HepG2 (cell line): Measurements from ENCODE around the gene POLR1E. TPM values are rescaled to one million over a fixed set of nuclear protein-coding genes. Genes with fewer than 3 reads are reported as not detected.

ENCODE experiments used
- ATAC-seq: fragments of 200-7000 bp; cut with Tn5 transposase; 3 replicates; pipeline ENCODE4 v1.9.1; 2020; ENCODE audit warnings: mild to moderate bottlenecking, moderate library complexity
- BruUV-seq: library from RNA; stranded (reverse); fragments of 400-500 nt; replicated peaks from 2 replicates; lab custom pipeline; 2021; lab: Mats Ljungman, UMichigan
- CTCF ChIA-PET: fragments of 300-600 bp; formaldehyde crosslinking; extraction: SDS; loops from one replicate; lab custom pipeline; 2021; ENCODE audit warnings: low total read pairs, inconsistent platforms, low intra/inter-chr PET ratio; lab: Yijun Ruan, JAX
- POLR2A ChIA-PET: fragments of 350-600 bp; sonication (Branson Sonifier 250); formaldehyde crosslinking; loops from one replicate; lab custom pipeline; 2020; ENCODE audit warnings: antibody characterized with exemption, inconsistent platforms; lab: Yijun Ruan, JAX
- DNase-seq: peaks from one replicate; pipeline ENCODE4 v3.0.0-alpha.2; 2015; ENCODE audit warnings: low spot score
- FAIRE-seq: peaks from 3 replicates; lab custom pipeline; 2011; peaks lifted over from hg19 to GRCh38; lab: Jason Lieb, UNC
- H2AFZ ChIP-seq: one replicate; pipeline ENCODE4 v1.6.1; 2011; ENCODE audit warnings: low read length, inconsistent platforms
- H3K27ac ChIP-seq: fragments of 300-600 bp; 3 replicates; pipeline ENCODE4 v1.8.0; 2011; ENCODE audit warnings: mixed run types, mild to moderate bottlenecking, mixed read lengths, low read length, inconsistent platforms; ENCODE audit not compliant: insufficient read depth; ENCODE audit errors: extremely low read length
- H3K27me3 ChIP-seq, 2 experiments: fragments of 200-600 bp in 1 of 2; 2 replicates in 1 of 2; 3 replicates in 1 of 2; pipeline versions ENCODE4 v1.6.0 to v1.8.0; 2011; ENCODE audit warnings: low read length in 2 of 2, mild to moderate bottlenecking in 2 of 2, moderate library complexity in 2 of 2, inconsistent platforms in 1 of 2; ENCODE audit not compliant: insufficient read depth in 2 of 2, control insufficient read depth in 1 of 2
- H3K36me3 ChIP-seq, 2 experiments: fragments of 200-600 bp in 1 of 2; replicated peaks in 1 of 2; 2 replicates in 1 of 2; 3 replicates in 1 of 2; pipeline versions ENCODE4 v1.5.1 to v1.8.0; 2011; ENCODE audit warnings: low read length in 2 of 2, inconsistent platforms in 1 of 2; ENCODE audit not compliant: insufficient read depth in 2 of 2, control insufficient read depth in 1 of 2
- H3K4me1 ChIP-seq: 2 replicates; pipeline ENCODE4 v1.5.1; 2012; ENCODE audit warnings: low read length, inconsistent platforms; ENCODE audit not compliant: insufficient read depth
- H3K4me2 ChIP-seq: 2 replicates; pipeline ENCODE4 v1.6.0; 2011; ENCODE audit warnings: low read depth, low read length, inconsistent platforms
- H3K4me3 ChIP-seq, 3 experiments: fragments of 200-600 bp in 1 of 3; sonication (generic), shearing (Covaris generic) in 1 of 3; replicated peaks in 1 of 3; 2 replicates each; pipeline ENCODE4 v1.5.1; 2011 to 2016; ENCODE audit warnings: low read length in 3 of 3, inconsistent platforms in 2 of 3, low read depth in 2 of 3, mild to moderate bottlenecking in 2 of 3, control low read depth in 1 of 3, mixed read lengths in 1 of 3; ENCODE audit not compliant: insufficient read depth in 1 of 3
- H3K79me2 ChIP-seq: one replicate; pipeline ENCODE4 v1.6.1; 2011; ENCODE audit warnings: low read length, inconsistent platforms; ENCODE audit not compliant: insufficient read depth
- H3K9ac ChIP-seq: 2 replicates; pipeline ENCODE4 v1.6.0; 2011; ENCODE audit warnings: mild to moderate bottlenecking, low read depth, low read length, inconsistent platforms; ENCODE audit not compliant: insufficient read depth
- H3K9me3 ChIP-seq: 2 replicates; pipeline ENCODE4 v1.5.1; 2012; ENCODE audit warnings: mild to moderate bottlenecking, low read length
- H4K20me1 ChIP-seq: 2 replicates; pipeline ENCODE4 v1.6.0; 2011; ENCODE audit warnings: inconsistent platforms, mild to moderate bottlenecking, low read length, moderate library complexity; ENCODE audit not compliant: insufficient read depth
- ARID2 ChIP-seq: sonication (generic); formaldehyde crosslinking; IDR thresholded peaks from 2 replicates; pipeline ENCODE4 v1.8.1; 2022; ENCODE audit warnings: mild to moderate bottlenecking, missing genetic modification reagents, borderline replicate concordance
- FOSL1 ChIP-seq: sonication (generic); formaldehyde crosslinking; IDR thresholded peaks from 2 replicates; pipeline ENCODE4 v1.9.0; 2021; ENCODE audit warnings: missing genetic modification reagents, borderline replicate concordance
- FOXC1 ChIP-seq: sonication (generic); formaldehyde crosslinking; IDR thresholded peaks from 2 replicates; pipeline ENCODE4 v1.8.0; 2022; ENCODE audit warnings: mild to moderate bottlenecking, missing genetic modification reagents, borderline replicate concordance
- IKZF4 ChIP-seq: sonication (generic); formaldehyde crosslinking; IDR thresholded peaks from 2 replicates; pipeline ENCODE4 v1.5.1; 2020; ENCODE audit warnings: borderline replicate concordance, mild to moderate bottlenecking, low read depth, missing genetic modification reagents; ENCODE audit errors: not compliant biosample characterization
- MAFG ChIP-seq: sonication (generic); formaldehyde crosslinking; IDR thresholded peaks from 2 replicates; pipeline ENCODE4 v1.5.1; 2020; ENCODE audit warnings: mild to moderate bottlenecking, missing genetic modification reagents
- RORA ChIP-seq: sonication (generic); formaldehyde crosslinking; IDR thresholded peaks from 2 replicates; pipeline ENCODE4 v1.5.0; 2020; ENCODE audit warnings: mild to moderate bottlenecking, missing genetic modification reagents, moderate library complexity
- SNAI1 ChIP-seq: sonication (generic); formaldehyde crosslinking; IDR thresholded peaks from 2 replicates; pipeline ENCODE4 v1.5.0; 2020; ENCODE audit warnings: mild to moderate bottlenecking, missing genetic modification reagents, borderline replicate concordance
- ZNF263 ChIP-seq: sonication (generic); formaldehyde crosslinking; IDR thresholded peaks from 2 replicates; pipeline ENCODE4 v1.4.0; 2020; ENCODE audit warnings: missing genetic modification reagents
- ZNF335 ChIP-seq: sonication (generic); formaldehyde crosslinking; IDR thresholded peaks from 2 replicates; pipeline ENCODE4 v1.4.0; 2020; ENCODE audit warnings: missing genetic modification reagents
- ZNF607 ChIP-seq: sonication (generic); formaldehyde crosslinking; IDR thresholded peaks from 2 replicates; pipeline ENCODE4 v1.5.1; 2020; ENCODE audit warnings: missing genetic modification reagents, mild to moderate bottlenecking, borderline replicate concordance
- ZNF616 ChIP-seq: sonication (generic); formaldehyde crosslinking; IDR thresholded peaks from 2 replicates; pipeline ENCODE4 v1.5.0; 2020; ENCODE audit warnings: low read depth, mild to moderate bottlenecking, missing genetic modification reagents
- ZNF790 ChIP-seq: sonication (generic); formaldehyde crosslinking; IDR thresholded peaks from 2 replicates; pipeline ENCODE4 v1.8.0; 2022; ENCODE audit warnings: missing genetic modification reagents, mild to moderate bottlenecking, borderline replicate concordance
- whole genome bisulfite sequencing: methylation state at CpG from one replicate; pipeline ENCODE4 v1.1.6; 2017; ENCODE audit warnings: low lambda C conversion rate; 5-methylcytosine and 5-hydroxymethylcytosine counted together
- in situ Hi-C: cut with HindIII; loops from 2 replicates; pipeline ENCODE4 v1.10.0; 2017; ENCODE audit warnings: low pct_unique_long_range_greater_than_20kb; ENCODE audit not compliant: extremely low pct_ligation_motif_present
- intact Hi-C: fragments of 100-400 bp; cut with micrococcal nuclease; formaldehyde crosslinking; loops from one replicate; pipeline ENCODE4 v1.10.0; 2022; ENCODE audit not compliant: unreplicated experiment
- polyA plus RNA-seq, 8 experiments: library from polyadenylated mRNA; depleted of rRNA in 3 of 8; stranded (reverse) in 7 of 8; unstranded in 1 of 8; fragments of >200 nt; fragmentation: Illumina TruSeq in 4 of 8; extraction: Trizol in 4 of 8; gene quantifications; 2 replicates each; pipeline versions ENCODE4 v1.2.1 to v1.2.3, GENCODE V29; 2011 to 2016; ENCODE audit warnings: low read depth in 4 of 8, missing spikeins in 1 of 8, mixed read lengths in 1 of 8; ENCODE audit not compliant: insufficient read depth in 1 of 8
- total RNA-seq, 5 experiments: library from RNA; depleted of rRNA; stranded (reverse); fragments of >200 nt; fragmentation: Illumina TruSeq; extraction: Trizol; gene quantifications; 2 replicates each; pipeline ENCODE4 v1.2.3, GENCODE V29; 2016; ENCODE audit warnings: low read depth in 1 of 5
- TF ChIP-seq, protein P1 (sequence below): sonication (generic); formaldehyde crosslinking; IDR thresholded peaks from 2 replicates; pipeline ENCODE4 v1.4.0; 2020; ENCODE audit warnings: missing genetic modification reagents
- TF ChIP-seq, protein P2 (sequence below): sonication (generic); formaldehyde crosslinking; IDR thresholded peaks from 2 replicates; pipeline ENCODE4 v1.4.0; 2020; ENCODE audit warnings: missing genetic modification reagents
- TF ChIP-seq, protein P3 (sequence below): sonication (generic); formaldehyde crosslinking; IDR thresholded peaks from 2 replicates; pipeline ENCODE4 v1.8.0; 2022; ENCODE audit warnings: mild to moderate bottlenecking, missing genetic modification reagents, moderate library complexity
- TF ChIP-seq, protein P4 (sequence below): sonication (generic); formaldehyde crosslinking; IDR thresholded peaks from 2 replicates; pipeline ENCODE4 v1.8.1; 2023; ENCODE audit warnings: mild to moderate bottlenecking, missing genetic modification reagents, borderline replicate concordance

The POLR1E gene
- total and polyA plus RNA-seq, 2 of the 13 experiments (the other 11 are each of a cell fraction or from before 2014, with no cell fraction given): 23.0 to 37.8 TPM

DNA sequence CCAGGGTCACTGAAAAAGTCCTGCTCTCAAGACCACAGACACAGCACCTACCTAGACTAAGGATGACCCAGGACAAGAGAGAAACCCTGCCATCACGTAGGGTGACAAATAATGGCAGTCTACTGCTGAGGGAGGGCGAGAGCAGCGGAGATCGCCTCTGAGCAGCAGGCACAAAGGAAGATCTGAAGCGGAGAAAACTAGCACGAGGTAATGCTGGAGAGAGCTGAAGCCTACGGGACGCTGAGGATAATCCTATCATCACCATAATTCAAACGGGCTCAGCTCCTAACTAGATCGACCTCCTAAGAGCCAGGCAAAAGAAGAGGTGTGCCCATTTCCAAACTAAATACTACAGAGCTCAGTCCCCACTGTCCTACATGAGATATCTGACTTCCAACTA lies 49.2 kb downstream of the POLR1E start (continued):
- TF ChIP-seq, protein P1, sequence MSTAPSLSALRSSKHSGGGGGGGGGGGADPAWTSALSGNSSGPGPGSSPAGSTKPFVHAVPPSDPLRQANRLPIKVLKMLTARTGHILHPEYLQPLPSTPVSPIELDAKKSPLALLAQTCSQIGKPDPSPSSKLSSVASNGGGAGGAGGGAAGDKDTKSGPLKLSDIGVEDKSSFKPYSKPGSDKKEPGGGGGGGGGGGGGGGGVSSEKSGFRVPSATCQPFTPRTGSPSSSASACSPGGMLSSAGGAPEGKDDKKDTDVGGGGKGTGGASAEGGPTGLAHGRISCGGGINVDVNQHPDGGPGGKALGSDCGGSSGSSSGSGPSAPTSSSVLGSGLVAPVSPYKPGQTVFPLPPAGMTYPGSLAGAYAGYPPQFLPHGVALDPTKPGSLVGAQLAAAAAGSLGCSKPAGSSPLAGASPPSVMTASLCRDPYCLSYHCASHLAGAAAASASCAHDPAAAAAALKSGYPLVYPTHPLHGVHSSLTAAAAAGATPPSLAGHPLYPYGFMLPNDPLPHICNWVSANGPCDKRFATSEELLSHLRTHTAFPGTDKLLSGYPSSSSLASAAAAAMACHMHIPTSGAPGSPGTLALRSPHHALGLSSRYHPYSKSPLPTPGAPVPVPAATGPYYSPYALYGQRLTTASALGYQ (CRISPR knock-in tag): no peak
- TF ChIP-seq, protein P2, sequence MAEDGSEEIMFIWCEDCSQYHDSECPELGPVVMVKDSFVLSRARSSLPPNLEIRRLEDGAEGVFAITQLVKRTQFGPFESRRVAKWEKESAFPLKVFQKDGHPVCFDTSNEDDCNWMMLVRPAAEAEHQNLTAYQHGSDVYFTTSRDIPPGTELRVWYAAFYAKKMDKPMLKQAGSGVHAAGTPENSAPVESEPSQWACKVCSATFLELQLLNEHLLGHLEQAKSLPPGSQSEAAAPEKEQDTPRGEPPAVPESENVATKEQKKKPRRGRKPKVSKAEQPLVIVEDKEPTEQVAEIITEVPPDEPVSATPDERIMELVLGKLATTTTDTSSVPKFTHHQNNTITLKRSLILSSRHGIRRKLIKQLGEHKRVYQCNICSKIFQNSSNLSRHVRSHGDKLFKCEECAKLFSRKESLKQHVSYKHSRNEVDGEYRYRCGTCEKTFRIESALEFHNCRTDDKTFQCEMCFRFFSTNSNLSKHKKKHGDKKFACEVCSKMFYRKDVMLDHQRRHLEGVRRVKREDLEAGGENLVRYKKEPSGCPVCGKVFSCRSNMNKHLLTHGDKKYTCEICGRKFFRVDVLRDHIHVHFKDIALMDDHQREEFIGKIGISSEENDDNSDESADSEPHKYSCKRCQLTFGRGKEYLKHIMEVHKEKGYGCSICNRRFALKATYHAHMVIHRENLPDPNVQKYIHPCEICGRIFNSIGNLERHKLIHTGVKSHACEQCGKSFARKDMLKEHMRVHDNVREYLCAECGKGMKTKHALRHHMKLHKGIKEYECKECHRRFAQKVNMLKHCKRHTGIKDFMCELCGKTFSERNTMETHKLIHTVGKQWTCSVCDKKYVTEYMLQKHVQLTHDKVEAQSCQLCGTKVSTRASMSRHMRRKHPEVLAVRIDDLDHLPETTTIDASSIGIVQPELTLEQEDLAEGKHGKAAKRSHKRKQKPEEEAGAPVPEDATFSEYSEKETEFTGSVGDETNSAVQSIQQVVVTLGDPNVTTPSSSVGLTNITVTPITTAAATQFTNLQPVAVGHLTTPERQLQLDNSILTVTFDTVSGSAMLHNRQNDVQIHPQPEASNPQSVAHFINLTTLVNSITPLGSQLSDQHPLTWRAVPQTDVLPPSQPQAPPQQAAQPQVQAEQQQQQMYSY (CRISPR knock-in tag): no peak
- TF ChIP-seq IKZF4 (CRISPR knock-in tag): no peak
- TF ChIP-seq ZNF335 (CRISPR knock-in tag): no peak
- TF ChIP-seq RORA (CRISPR knock-in tag): no peak
- TF ChIP-seq ZNF616 (CRISPR knock-in tag): no peak

DNA sequence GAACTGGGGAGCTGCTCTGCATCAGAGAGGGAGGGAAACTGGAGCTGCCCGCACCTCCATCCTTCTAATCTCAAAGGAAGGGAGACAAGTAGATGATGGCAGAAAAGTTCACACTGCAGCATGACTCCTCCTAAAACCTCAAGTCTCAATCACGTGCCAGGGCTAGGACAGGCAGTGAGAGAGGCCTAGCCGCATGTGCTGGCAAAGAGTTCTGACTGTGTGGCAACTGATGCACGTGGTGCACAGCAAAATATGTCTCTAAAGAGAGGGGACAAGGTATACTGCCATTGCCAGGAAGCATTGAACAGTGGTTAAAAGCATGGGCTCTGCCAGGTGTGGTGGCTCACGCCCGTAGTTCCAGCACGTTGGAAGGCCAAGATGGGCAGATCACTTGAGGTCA lies 52.4 kb downstream of the POLR1E start:
- no peak overlapping the region for H2AFZ ChIP-seq
- WGBS: 95% methylated on average over 7 of the region's 7 CpGs
- ChIA-PET CTCF (no interaction called here), POLR2A (no interaction called here)
- H3K36me3 ChIP-seq: peaks cover 3 to 4% of the 10 kb centered on the region in 2 experiments; a peak in 2 of 5 replicates
- H4K20me1 ChIP-seq: no peaks in the 10 kb centered on the region
- H3K9ac ChIP-seq: no peak overlapping the region
- DNase-seq (no peak), FAIRE-seq (no peak), ATAC-seq (no peak)
- H3K4me2 ChIP-seq: no peak overlapping the region
- H3K27ac ChIP-seq: no peak overlapping the region
- no peaks in the 10 kb centered on the region for H3K9me3 ChIP-seq
- in situ Hi-C loops: no loop called here
- no peaks in the 10 kb centered on the region for H3K79me2 ChIP-seq
- no peaks in the 10 kb centered on the region for H3K4me1 ChIP-seq
- no peak overlapping the region for H3K4me3 ChIP-seq
- intact Hi-C loops: no loop called here
- H3K27me3 ChIP-seq: no peaks in the 10 kb centered on the region
- no TSS peak for BruUV-seq
- TF ChIP-seq ZNF790 (CRISPR knock-in tag): no peak
- TF ChIP-seq SNAI1 (CRISPR knock-in tag): no peak
- no peak for TF ChIP-seq FOSL1 (CRISPR knock-in tag)
- no peak for TF ChIP-seq MAFG (CRISPR knock-in tag)
- TF ChIP-seq, protein P3, sequence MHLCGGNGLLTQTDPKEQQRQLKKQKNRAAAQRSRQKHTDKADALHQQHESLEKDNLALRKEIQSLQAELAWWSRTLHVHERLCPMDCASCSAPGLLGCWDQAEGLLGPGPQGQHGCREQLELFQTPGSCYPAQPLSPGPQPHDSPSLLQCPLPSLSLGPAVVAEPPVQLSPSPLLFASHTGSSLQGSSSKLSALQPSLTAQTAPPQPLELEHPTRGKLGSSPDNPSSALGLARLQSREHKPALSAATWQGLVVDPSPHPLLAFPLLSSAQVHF (CRISPR knock-in tag): no peak
- TF ChIP-seq ARID2 (CRISPR knock-in tag): no peak
- TF ChIP-seq, protein P4, sequence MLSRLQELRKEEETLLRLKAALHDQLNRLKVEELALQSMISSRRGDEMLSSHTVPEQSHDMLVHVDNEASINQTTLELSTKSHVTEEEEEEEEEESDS: no peak
- no peak for TF ChIP-seq FOXC1 (CRISPR knock-in tag)
- no peak for TF ChIP-seq ZNF263 (CRISPR knock-in tag)
- TF ChIP-seq ZNF607 (CRISPR knock-in tag): no peak
